Left ventricle myocardium inferior (tissue), 1 donor: ENCODE measurements around the gene PRKCE. TPM values are rescaled to one million over a fixed set of nuclear protein-coding genes. Genes with fewer than 3 reads are reported as not detected.

ENCODE experiments used
- DNase-seq: peaks from one replicate; pipeline ENCODE4 v3.0.0-alpha.2; 2020
- H3K27ac ChIP-seq: fragments of 200-600 bp; replicated peaks from 2 replicates; pipeline ENCODE4 v1.8.0; 2021
- H3K27me3 ChIP-seq: fragments of 200-600 bp; 2 replicates; pipeline ENCODE4 v1.8.0; 2021; ENCODE audit warnings: low read depth
- H3K36me3 ChIP-seq: fragments of 200-600 bp; 2 replicates; pipeline ENCODE4 v1.8.0; 2021
- H3K4me1 ChIP-seq: fragments of 200-600 bp; 2 replicates; pipeline ENCODE4 v1.8.0; 2021
- H3K4me3 ChIP-seq: fragments of 200-600 bp; 2 replicates; pipeline ENCODE4 v1.8.0; 2021; ENCODE audit warnings: mild to moderate bottlenecking, moderate library complexity
- H3K9me3 ChIP-seq: fragments of 200-600 bp; replicated peaks from 2 replicates; pipeline ENCODE4 v1.8.0; 2021
- CTCF ChIP-seq: fragments of 200-600 bp; IDR thresholded peaks from 2 replicates; pipeline ENCODE4 v1.8.0; 2021; ENCODE audit warnings: antibody characterized with exemption, mild to moderate bottlenecking, borderline replicate concordance
- intact Hi-C: fragments of 100-400 bp; cut with micrococcal nuclease; formaldehyde crosslinking; loops from one replicate; pipeline ENCODE4 v1.11.0; 2022
- total RNA-seq: library from RNA; stranded (reverse); fragmentation: NEBNext Ultra II Directional; extraction: Animal tissue kit (Norgen Biotek cat#: 25700); gene quantifications from one replicate; pipeline ENCODE4 v1.2.1, GENCODE V29; 2021
- donor health status: DM: no; HTN: yes; CAD: no; lungs with severe emphysema.

PRKCE gene
- total RNA-seq, 1 donor from 2014 or later, result 14.7 TPM

- H3K4me1 ChIP-seq, result peaks cover 50% of the 10 kb centered on the region
- intact Hi-C loops, result no loop called here
- TF ChIP-seq CTCF, result no peak
Observed at GRCh38 chr2:45707661-45708060, 56.2 kb downstream of the PRKCE start.

DNA sequence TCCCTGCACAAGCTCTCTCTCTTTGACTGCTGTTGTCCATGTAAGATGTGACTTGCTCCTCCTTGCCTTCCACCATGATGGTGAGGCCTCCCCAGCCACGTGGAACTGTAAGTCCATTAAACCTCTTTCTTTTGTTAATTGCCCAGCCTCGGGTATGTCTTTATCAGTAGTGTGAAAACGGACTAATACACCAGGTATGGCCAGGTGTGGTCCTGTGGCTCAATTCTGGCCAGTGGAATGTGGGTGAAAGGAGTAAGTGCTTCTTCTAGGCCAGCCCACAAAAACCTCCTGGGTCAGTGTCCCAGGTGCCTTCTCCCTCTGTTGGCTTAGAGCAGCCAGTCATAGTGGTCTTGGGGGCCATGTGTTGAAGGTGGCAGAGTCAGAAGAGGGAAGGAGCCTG, 57.0 kb downstream of the PRKCE start:
- no peak for TF ChIP-seq CTCF
- intact Hi-C loops, result no loop called here
- Histone ChIP-seq H3K4me1 (peaks cover 50% of the 10 kb centered on the region), H3K36me3 (peaks cover 8% of the 10 kb centered on the region), H3K4me3 (no peak overlapping the region), H3K27me3 (no peaks in the 10 kb centered on the region), H3K27ac (peak overlapping the region; percentile 36), H3K9me3 (no peaks in the 10 kb centered on the region)
- no peak for DNase-seq

More at GRCh38 chr2:45707661-45708060, 56.2 kb downstream of the PRKCE start:
- no peaks in the 10 kb centered on the region for H3K27me3 ChIP-seq
- H3K9me3 ChIP-seq, result no peaks in the 10 kb centered on the region
- H3K36me3 ChIP-seq, result peaks cover 8% of the 10 kb centered on the region
- H3K4me3 ChIP-seq, result no peak overlapping the region
- no peak overlapping the region for H3K27ac ChIP-seq
- DNase-seq, result no peak

DNA sequence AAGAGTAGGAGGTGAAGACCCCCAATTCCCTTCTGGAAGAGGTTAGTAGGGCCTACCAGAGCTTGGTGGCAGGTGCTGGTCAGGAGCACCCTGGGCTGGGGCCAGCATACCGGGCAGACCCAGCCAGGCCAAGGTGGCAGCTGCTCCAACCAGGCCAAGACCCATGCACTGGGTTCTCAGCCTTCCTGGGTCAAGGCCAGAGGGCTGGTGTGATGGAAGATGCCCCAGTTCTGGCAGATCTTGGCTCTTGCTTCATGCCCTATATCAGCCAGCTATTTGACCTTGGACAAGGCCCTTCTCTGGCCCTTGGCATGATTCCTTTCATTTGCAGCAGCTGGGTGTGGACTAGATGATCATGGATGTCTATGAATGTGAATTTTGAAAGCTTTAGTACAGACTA, 57.7 kb downstream of the PRKCE start:
- Histone ChIP-seq H3K27me3 (no peaks in the 10 kb centered on the region), H3K4me1 (peaks cover 52% of the 10 kb centered on the region), H3K27ac (peak overlapping the region; percentile 36), H3K4me3 (no peak overlapping the region), H3K9me3 (no peaks in the 10 kb centered on the region), H3K36me3 (peaks cover 8% of the 10 kb centered on the region)
- intact Hi-C loops, result no loop called here
- no peak for TF ChIP-seq CTCF
- DNase-seq, result peak; percentile 53

- Histone ChIP-seq H3K9me3 (no peaks in the 10 kb centered on the region), H3K36me3 (peaks cover 8% of the 10 kb centered on the region), H3K27ac (no peak overlapping the region), H3K4me3 (no peak overlapping the region), H3K27me3 (no peaks in the 10 kb centered on the region), H3K4me1 (peaks cover 44% of the 10 kb centered on the region)
- intact Hi-C loops, result no loop called here
- no peak for TF ChIP-seq CTCF
- DNase-seq, result no peak
Observed at GRCh38 chr2:45710468-45710867, 59.0 kb downstream of the PRKCE start.

GRCh38 chr2:45711224-45711623, 59.7 kb downstream of the PRKCE start:
- H3K4me1 ChIP-seq, result peaks cover 39% of the 10 kb centered on the region
- no peak overlapping the region for H3K27ac ChIP-seq
- H3K36me3 ChIP-seq, result peaks cover 8% of the 10 kb centered on the region
- DNase-seq, result no peak
- H3K9me3 ChIP-seq, result no peaks in the 10 kb centered on the region
- H3K27me3 ChIP-seq, result no peaks in the 10 kb centered on the region
- no peak overlapping the region for H3K4me3 ChIP-seq
- no peak for TF ChIP-seq CTCF
- intact Hi-C loops, result no loop called here

DNA sequence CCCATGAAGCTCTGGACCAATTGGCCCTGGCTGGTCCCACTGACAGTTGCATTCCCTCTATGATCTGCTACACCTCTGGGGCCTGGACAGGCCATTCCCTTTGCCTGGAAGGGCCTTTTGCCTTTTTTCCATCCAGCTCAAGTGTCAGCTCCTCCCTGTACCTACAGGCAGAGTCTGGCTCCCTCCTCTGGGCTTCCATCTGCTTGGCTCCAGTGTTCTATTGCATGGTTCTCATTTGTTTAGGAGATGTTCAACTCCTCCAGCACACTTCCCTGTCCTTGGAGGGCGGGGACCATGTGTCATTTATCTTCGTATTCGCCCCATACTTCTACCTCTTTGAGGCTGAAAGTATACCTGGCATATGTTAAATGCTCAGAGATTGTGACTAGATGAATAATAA, 61.1 kb downstream of the PRKCE start:
- DNase-seq, result no peak
- intact Hi-C loops, result no loop called here
- no peaks in the 10 kb centered on the region for H3K27me3 ChIP-seq
- peaks cover 25% of the 10 kb centered on the region for H3K4me1 ChIP-seq
- peaks cover 7% of the 10 kb centered on the region for H3K36me3 ChIP-seq
- no peak overlapping the region for H3K27ac ChIP-seq
- no peak for TF ChIP-seq CTCF
- H3K9me3 ChIP-seq, result no peaks in the 10 kb centered on the region
- no peak overlapping the region for H3K4me3 ChIP-seq
